HG03469 (cell line): ENCODE data around the gene TIE1.

Experiments used
- ATAC-seq: cut with Tn5 transposase; IDR thresholded peaks from one replicate; pipeline ENCODE4 v1.9.1; 2021; ENCODE audit warnings: mild to moderate bottlenecking, moderate library complexity, moderate number of reproducible peaks; ENCODE audit not compliant: unreplicated experiment

Gene TIE1

DNA sequence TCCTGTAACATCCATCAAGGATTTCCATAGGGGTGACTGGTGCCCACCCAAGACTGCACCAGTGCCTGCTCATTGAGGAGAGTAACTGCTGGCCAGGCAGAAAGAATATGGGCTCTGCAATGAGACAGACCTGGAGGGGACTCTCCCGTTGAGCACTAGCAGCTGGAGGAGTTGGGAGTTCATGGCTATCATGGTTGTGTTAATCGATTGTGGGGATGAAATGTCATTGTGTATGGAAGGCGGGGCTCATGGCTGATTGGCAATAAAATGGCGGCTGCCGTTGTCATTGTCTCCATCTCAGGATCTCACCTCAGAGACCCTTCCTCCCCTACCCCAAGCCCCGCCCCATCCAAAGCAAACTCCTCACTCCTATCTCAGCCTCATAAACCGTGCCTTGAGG, 27.1 kb upstream of the TIE1 start:
- ATAC-seq = no peak

GRCh38 chr1:43274125-43274803, 26.5 kb upstream of the TIE1 start:
- no peak for ATAC-seq

GRCh38 chr1:43274804-43275180, 26.0 kb upstream of the TIE1 start:
- no peak for ATAC-seq

- no peak for ATAC-seq
These were observed 24.8 kb upstream of the TIE1 start for GRCh38 chr1:43275826-43276620.

DNA sequence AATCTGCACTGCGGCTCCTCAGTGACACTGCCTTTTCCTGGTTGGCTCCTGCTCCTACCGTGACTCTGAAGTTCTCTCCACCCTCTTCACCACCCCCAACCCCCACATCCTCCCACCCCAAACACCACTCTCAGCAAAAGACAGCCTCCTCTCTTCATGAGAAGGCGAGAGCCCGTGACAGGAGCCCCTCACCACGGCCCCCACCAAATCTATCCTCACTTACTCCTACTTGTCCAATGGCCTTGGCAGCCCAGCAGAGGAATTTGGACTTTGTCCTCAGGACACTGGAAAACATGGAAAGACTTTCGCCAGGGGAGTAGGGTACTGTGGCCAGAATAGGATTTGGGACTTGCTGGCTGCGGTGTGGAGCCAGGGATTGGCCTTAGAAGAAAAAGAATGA, 24.1 kb upstream of the TIE1 start:
- ATAC-seq = no peak

DNA sequence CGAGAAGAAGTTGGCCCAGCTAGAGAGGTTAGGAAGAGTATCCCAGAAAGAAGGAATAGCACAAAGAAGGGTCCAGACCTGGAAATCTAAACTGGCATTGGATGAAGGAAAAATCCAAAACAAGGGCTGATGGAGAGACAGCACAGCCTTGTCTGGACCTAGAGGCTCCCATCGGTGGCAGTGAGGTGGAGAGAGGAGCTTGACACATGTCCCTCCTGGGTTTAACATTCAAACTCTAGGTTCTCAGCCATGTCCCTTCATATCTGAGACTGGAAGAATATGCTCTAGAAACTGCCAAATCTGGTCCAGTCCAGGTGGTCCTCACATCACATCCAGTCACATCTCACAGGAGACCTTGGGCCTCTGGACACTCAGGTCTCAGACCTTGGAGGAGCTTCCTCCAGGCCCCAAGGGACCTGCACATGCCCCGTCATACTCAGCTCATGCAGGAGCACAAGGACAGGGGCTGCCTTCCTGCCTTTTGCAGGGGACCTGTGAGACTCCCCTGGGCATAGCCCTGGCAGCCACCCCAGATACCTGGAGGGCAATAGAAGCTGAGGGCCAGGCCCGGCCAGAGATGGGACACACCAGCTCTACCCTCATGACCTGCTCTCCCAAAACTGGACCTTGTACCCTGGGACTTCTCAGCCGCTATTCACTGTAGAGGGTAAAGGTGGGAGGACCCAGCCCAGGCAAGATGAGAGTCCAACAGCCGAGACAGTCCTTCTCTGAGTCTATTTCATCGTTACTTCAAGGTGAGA, 23.5 kb upstream of the TIE1 start:
- ATAC-seq = no peak

DNA sequence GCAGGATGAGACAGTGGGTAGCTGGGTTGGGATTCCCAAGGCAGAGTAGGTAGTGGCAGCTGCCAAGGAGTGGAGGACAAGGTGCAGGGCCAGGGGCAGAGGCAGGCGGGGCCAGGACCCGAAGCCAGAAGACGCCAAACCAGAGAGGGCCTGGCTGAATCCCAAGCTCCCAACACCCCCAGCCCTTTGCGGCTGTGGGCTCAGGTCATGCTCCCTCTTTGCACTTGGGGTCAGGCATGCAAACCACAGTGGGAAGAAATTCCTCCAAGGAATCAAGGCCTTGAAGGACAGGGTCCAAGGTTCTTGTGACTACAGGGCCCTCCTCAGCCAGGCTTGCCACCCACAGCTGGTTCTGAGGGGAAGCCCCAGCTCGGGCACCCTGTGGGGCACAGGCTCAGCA, 21.6 kb upstream of the TIE1 start:
- ATAC-seq = no peak

DNA sequence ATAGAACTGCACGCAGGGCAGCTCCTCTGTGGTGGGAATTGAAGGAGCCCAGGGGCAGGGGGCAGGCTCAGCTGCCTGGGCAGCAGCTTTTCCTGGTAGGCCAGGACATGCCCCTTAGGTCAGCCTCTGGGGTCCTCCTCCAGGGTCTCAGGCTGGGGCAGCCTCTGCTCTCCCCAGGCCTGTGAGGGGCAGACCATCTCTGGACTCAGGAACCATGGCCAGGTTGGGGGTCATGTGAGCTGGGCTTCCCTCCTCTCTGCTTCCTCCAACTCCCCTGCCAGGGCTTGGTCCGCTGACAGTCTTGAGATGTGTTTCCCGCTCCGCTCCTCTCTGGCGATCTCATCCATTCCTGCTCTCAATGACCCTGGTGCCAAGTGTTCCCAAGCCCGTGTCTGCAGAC, 21.1 kb upstream of the TIE1 start:
- no peak for ATAC-seq

DNA sequence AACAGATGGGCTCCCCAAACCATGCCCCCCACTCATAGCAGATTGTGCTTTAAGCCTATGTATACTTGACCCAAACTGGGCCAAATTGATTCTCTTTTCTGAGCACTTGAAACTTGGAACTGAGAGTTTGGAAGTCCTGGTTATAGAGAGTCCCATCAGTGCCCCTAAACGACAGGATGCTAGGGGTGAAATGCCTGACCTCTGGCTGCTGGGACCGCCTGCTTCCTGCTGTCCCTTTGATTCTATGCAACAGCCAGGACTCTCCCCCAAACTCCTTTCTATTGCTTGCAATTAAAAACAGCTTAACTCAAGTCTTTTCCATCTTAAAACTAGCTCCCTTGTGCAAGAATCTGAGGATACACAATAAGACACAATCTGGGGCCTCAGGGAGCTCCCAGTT, 20.1 kb upstream of the TIE1 start:
- no peak for ATAC-seq

DNA sequence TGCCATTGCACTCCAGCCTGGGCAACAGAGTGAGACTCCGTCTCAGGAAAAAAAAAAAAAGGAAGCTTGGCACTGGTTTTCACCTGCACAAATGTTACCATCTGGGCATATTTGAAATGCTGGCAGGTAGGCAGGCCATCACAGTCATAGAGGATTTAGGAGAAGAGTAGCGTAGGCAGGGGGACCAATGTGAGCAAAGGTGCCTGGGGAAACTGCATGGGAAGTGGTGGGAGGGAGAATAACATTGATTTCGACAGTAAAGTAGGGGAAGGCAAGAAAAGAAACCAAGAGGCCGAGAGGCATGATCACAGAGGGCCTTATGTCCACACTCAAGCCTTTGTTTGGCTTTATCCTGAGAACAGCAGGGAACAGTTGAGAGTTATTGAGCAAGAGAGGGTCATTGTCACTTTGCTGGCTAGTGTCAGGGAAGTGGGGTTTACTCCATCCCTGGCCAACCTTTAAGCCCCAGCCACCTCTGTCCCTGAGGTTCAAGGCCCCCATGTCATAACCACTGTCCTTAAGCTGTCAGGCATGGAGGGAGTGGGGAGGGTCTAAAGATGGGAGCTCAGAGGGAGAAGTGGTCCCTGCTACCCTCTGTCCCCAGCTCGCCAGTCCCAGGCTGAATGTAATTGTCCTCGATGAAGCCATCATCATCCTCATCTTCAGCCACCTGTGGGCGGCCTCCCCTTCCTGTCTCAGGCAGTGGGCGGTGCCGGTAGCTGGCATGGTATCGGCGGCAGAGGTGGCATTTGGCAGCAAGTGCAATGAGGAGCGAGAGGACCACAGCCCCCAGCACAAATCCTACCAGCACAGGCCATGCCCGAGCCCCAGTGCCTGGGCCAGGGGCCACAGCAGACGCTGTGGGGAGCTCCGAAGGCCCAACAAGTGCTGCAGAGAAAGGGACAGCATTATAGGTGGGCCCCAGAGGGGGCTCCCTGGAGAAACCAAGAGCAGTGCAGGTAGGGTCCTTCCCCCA, 18.3 kb upstream of the TIE1 start:
- no peak for ATAC-seq

GRCh38 chr1:43284065-43284464, 16.7 kb upstream of the TIE1 start:
- no peak for ATAC-seq

GRCh38 chr1:43284546-43285110, 16.2 kb upstream of the TIE1 start:
- ATAC-seq = no peak

DNA sequence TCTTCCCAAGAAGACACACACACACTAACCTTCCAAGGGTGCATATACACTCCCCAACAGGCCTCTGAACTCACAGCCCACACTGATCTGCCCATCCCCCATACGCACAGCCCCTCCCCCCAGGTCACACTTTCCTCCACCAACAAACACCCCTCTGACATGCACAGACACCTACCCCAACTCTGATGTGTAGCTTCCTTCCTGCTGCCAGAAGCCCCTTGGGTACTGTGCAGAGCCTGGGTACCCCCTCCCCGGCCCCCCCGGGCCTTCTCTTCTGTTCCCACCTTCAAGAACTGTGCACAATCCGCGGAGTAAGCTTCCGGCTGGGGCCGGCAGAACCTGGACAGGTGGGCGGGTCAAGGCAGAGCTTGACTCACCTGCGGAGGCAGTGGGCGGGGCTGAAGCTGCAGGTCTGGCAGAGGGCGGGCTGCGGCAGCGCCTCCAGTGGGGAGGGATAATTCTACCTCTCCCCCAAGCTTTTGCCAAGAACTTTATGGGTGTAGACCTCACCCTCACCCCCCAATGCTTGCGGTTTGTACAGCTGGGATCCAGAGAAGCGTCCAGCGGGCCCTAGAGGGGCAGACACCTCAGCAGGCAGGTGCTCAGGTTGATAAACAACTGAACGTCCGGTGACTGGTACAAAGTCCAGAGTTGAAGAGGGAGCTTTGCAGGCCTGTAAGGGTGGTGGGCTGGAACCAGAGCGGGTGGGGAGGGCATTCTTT, 15.4 kb upstream of the TIE1 start, which contains the start of gene C1orf210:
C1orf210 (minus strand) TSS at position 313 of the 722 bp plus-strand sequence. CDS start 2,311 bp downstream, outside the sequence.
- no peak for ATAC-seq

DNA sequence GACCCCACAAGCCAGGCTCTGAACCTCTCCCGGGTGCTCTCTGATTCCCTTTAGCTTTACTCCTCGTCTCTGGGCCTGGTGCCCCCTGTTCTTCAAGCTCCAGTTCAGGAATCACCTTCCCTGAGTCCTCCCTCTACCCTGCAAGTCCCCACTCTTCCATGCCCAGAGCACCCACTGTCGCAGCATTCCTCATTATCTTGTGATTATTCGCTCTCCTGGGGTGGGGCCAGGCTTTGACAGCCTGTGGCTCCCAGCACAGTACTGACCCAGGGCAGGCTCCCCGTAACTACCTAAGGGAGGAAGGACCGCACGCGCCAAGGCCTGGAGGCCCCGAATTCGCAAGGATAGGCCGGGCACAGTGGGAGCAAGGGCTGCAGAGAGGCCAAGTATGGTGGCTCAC, 14.7 kb upstream of the TIE1 start:
- no peak for ATAC-seq

DNA sequence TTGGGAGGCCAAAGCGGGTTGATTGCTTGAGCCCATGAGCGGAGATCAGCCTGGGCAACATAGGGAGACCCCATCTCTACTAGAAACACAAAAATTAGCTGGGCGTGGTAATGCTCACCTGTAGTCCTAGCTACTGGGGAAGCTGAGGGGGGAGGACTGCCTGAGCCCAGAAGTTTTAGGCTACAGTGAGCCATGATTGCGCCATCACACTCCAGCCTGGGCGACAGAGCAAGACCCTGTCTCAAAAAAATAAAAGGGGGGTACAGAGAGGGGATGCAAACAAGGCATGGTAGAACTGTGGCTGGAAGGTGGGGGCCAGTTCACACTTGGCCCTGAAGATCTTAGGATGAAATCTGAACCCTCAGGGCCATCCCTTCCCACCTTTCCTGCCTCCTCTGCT, 14.2 kb upstream of the TIE1 start:
- no peak for ATAC-seq

GRCh38 chr1:43288058-43288784, 12.6 kb upstream of the TIE1 start:
- no peak for ATAC-seq

DNA sequence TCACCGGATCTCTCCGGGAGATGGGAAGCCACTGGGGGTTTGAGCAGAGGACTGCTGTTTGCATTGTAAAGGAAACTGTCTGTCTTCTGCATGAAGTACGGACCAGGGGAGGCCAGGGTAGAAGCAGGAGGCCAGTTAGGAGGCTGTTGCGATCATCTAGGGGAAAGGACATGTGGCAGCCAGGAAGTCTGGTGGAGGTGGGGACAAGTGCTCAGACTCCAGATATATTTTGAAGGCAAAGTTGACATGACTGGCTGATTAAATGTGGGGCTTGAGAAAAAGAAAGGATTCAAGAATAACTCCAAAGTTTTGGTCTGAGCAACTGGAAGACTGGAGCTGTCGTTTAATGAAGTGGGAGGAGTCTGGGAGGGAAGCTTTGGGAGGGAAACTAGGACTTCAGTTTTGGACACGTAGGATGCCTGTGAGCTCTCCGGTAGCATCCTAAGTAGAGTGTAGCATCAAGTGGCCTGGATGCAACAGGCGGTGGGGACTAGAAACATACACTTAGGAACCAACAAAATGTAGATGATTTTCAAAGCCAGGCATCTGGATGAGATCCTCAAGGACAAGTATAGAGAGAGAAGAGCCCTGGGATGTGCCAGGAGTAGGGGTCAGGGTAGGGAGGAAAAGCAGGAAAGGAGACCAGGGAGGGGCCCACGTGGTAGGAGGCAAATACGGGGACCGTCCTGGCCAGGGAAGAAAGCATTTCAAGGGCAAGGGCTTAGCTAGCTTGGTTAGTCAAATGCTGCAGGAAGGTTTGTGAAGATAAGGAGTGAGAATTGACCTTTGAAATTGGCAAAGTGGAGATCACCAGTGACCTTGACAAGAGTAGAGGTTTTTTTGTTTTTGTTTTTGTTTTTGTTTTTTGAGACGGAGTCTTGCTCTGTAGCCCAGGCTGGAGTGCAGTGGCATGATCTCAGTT, 11.7 kb upstream of the TIE1 start:
- no peak for ATAC-seq

GRCh38 chr1:43292216-43292615, 8.6 kb upstream of the TIE1 start:
- no peak for ATAC-seq
